Right atrium auricular region (tissue), 2 donors: ENCODE measurements around the gene RERE. TPM values are rescaled to one million over a fixed set of nuclear protein-coding genes. Genes with fewer than 3 reads are reported as not detected.

Source experiments
- DNase-seq: peaks from one replicate; pipeline ENCODE4 v3.0.0-alpha.2; 2019; ENCODE audit warnings: low spot score
- H3K27ac ChIP-seq, 2 donors: fragments of 200-600 bp; sonication (generic); 1 replicate in 1 of 2; 2 replicates in 1 of 2; pipeline ENCODE4 v1.5.1; 2016 to 2019
- H3K27me3 ChIP-seq, 2 donors: fragments of 200-600 bp; sonication (generic); one replicate each; pipeline versions ENCODE4 v1.5.1 to v1.6.0; 2017 to 2019
- H3K36me3 ChIP-seq: fragments of 200-600 bp; sonication (generic); one replicate; pipeline ENCODE4 v1.5.1; 2016
- H3K4me1 ChIP-seq, 2 donors: fragments of 200-600 bp; sonication (generic); one replicate each; pipeline versions ENCODE4 v1.5.1 to v1.6.0; 2017 to 2019
- H3K4me3 ChIP-seq, 2 donors: fragments of 200-600 bp; sonication (generic); 1 replicate in 1 of 2; 2 replicates in 1 of 2; pipeline ENCODE4 v1.5.1; 2017 to 2019; ENCODE audit warnings: mild to moderate bottlenecking in 1 of 2, moderate library complexity in 1 of 2
- H3K9me3 ChIP-seq, 2 donors: fragments of 200-600 bp; sonication (generic); one replicate each; pipeline ENCODE4 v1.5.1; 2019
- total RNA-seq, 2 donors: library from RNA; depleted of rRNA; stranded (reverse); fragments of >200 nt; gene quantifications; one replicate each; pipeline ENCODE4 v1.1.0, GENCODE V29; 2016
- TF ChIP-seq, protein P1 (sequence below), 2 donors: fragments of 200-600 bp; sonication (generic); IDR thresholded peaks; one replicate each; pipeline ENCODE4 v1.5.1; 2019; ENCODE audit warnings: antibody characterized with exemption in 2 of 2

RERE gene
- total RNA-seq, 2 donors from 2014 or later, result 99.8 to 125 TPM

DNA sequence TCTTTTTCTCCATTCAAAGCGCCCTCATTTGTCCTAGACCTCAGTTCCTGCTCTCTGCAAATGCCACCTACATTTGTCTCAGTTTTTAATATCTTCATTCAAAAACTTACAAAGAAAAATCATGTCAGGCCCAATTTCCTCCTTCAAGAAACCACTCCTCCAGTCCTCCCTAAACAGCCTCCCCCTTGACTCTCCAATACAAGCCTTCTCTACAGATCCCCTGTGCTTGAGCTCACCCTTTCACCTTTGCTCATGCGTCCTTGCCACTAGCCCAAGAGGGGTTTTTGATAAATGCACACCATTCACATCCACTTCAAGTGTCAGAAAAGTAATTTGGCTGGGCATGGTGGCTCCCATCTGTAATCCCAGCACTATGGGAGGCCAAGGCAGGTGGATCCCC lies 140.6 kb downstream of the RERE start:
- Histone ChIP-seq H3K4me3 (no peak overlapping the region), H3K4me1 (peaks cover 0 to 25% of the 10 kb centered on the region in 2 donors), H3K27me3 (no peaks in the 10 kb centered on the region), H3K9me3 (no peaks in the 10 kb centered on the region), H3K36me3 (no peaks in the 10 kb centered on the region), H3K27ac (no peak overlapping the region)
- TF ChIP-seq, protein P1, sequence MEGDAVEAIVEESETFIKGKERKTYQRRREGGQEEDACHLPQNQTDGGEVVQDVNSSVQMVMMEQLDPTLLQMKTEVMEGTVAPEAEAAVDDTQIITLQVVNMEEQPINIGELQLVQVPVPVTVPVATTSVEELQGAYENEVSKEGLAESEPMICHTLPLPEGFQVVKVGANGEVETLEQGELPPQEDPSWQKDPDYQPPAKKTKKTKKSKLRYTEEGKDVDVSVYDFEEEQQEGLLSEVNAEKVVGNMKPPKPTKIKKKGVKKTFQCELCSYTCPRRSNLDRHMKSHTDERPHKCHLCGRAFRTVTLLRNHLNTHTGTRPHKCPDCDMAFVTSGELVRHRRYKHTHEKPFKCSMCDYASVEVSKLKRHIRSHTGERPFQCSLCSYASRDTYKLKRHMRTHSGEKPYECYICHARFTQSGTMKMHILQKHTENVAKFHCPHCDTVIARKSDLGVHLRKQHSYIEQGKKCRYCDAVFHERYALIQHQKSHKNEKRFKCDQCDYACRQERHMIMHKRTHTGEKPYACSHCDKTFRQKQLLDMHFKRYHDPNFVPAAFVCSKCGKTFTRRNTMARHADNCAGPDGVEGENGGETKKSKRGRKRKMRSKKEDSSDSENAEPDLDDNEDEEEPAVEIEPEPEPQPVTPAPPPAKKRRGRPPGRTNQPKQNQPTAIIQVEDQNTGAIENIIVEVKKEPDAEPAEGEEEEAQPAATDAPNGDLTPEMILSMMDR (IDR thresholded peaks at IDR 0.05), result no peak
- DNase-seq, result no peak

DNA sequence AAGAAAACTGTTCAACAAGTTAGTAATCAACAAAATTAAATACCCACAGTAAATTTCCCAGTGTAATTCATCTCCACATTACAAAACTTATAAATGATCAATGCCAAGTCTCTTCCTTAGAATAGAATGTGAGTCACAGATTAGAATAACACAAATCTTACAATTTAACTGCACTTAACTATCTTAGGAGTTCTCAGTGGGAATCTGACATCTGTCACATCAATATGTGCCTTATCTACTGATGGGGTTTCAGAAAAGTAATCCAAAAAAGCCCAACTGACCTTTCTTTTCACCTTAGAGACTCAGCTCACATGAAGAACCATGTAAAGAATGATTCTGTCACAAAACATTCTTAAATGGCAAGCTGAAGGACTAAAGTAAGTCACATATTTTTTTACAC lies 141.4 kb downstream of the RERE start:
- H3K4me3 ChIP-seq, result no peak overlapping the region
- no peaks in the 10 kb centered on the region for H3K27me3 ChIP-seq
- peaks cover 0 to 29% of the 10 kb centered on the region in 2 donors for H3K4me1 ChIP-seq
- TF ChIP-seq, protein P1 (IDR thresholded peaks at IDR 0.05), result no peak
- no peaks in the 10 kb centered on the region for H3K9me3 ChIP-seq
- no peak overlapping the region for H3K27ac ChIP-seq
- H3K36me3 ChIP-seq, result no peaks in the 10 kb centered on the region
- no peak for DNase-seq

DNA sequence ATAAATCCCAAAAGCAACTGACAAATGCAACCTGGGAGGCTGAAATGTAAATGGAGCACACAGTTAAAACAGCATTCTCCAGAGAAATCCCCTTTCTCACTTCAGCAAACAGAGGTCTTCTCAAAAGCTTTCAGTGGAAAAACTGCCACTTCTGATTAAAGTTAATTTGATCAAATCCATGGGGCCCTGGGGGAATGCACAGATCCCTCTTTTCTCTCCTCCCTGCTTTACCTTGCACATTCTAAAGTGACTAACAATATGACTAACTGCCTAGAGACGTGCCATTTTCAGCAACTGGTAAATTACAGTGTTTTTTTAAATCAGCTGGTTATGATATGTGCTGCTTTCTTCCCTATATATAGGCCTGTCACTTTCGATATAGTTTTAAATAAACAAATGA lies 142.5 kb downstream of the RERE start:
- Histone ChIP-seq H3K4me3 (no peak overlapping the region), H3K4me1 (peaks cover 0 to 36% of the 10 kb centered on the region in 2 donors)
- TF ChIP-seq, protein P1 (IDR thresholded peaks at IDR 0.05), result no peak

DNA sequence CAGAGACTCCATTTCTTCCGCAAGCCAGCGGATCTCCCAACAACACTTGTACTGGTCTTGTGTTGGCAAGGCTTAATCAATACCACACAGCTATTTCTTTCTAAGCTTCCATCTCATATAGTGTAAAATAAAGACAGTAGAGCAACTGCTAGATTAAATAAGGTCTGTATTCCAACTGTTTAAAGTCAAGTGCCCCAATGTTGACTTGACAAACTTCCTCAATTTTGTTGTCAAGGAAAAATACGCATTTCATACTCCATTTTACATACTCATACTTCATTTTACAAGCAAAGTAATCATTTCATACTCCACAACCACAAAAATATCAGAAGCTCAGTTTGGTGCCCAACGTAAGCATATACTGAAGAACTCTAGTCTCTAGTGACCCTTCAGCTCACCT lies 143.0 kb downstream of the RERE start:
- Histone ChIP-seq H3K4me3 (no peak overlapping the region), H3K4me1 (peaks cover 0 to 35% of the 10 kb centered on the region in 2 donors), H3K27me3 (no peaks in the 10 kb centered on the region), H3K9me3 (no peaks in the 10 kb centered on the region), H3K27ac (no peak overlapping the region), H3K36me3 (no peaks in the 10 kb centered on the region)
- no peak for DNase-seq
- TF ChIP-seq, protein P1 (IDR thresholded peaks at IDR 0.05), result no peak

More for the DNA sequence above, 142.5 kb downstream of the RERE start:
- no peak for DNase-seq
- H3K36me3 ChIP-seq, result no peaks in the 10 kb centered on the region
- H3K9me3 ChIP-seq, result no peaks in the 10 kb centered on the region
- H3K27ac ChIP-seq, result no peak overlapping the region
- no peaks in the 10 kb centered on the region for H3K27me3 ChIP-seq

DNA sequence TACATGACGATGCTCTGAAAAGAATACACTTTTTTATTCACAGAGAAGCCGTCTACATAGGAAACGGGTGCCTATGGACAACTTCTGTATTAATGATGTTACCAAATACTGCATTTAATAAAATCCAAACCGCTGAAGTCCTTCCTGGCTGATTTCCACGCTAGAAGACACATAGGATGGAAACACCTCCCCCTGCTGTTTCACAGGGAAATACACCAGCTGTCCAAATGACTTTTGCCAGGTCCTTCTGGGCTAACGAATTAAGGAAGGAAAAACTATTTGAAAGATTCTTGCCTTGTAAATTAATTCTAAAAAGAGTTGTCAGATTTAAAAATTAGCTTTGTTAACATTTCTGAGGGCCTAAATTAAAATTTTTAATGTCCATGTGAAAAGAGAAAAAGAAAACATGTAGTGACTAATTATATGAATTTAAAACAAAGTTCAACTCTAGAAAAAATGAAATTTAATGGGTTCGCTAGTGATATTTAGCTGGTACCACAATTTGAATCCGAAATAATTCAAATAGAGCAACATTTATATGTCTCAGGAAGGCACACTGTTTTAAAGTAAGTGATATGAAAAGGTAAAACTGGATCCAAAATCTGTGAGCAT lies 146.0 kb downstream of the RERE start:
- peak overlapping the region in 1 of 2 donors; percentile 10 for H3K4me3 ChIP-seq
- H3K9me3 ChIP-seq, result no peaks in the 10 kb centered on the region
- peaks cover 0 to 43% of the 10 kb centered on the region in 2 donors for H3K4me1 ChIP-seq
- H3K36me3 ChIP-seq, result no peaks in the 10 kb centered on the region
- no peak for DNase-seq
- H3K27ac ChIP-seq, result peak overlapping the region in 1 of 2 donors; percentile 64
- TF ChIP-seq, protein P1 (IDR thresholded peaks at IDR 0.05), result peak; percentile 81 to 90
- H3K27me3 ChIP-seq, result no peaks in the 10 kb centered on the region

DNA sequence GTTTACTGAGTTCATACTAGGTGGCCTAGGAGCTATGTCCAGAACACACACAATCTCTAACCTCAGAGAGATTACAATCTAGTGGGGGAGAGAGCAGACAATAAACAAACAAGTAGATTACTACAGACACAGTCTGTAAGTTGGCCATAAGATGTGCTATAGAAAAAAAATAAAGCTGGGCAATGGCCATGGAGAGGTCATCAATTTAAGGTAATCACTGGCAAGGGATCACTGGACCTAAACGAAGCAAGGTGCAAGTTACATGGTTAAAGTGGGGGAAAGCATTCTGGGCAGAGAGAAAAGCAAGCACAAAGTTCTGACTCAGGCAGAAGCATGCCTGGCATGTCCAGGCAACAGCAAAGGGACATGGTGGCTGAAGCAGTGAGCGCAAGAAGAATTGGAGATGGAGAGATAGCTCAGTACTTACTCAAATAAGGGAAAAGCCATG lies 147.0 kb downstream of the RERE start:
- Histone ChIP-seq H3K27me3 (no peaks in the 10 kb centered on the region), H3K36me3 (no peaks in the 10 kb centered on the region), H3K4me3 (no peak overlapping the region), H3K9me3 (no peaks in the 10 kb centered on the region), H3K27ac (peak overlapping the region in 1 of 2 donors; percentile 64), H3K4me1 (peaks cover 2 to 47% of the 10 kb centered on the region in 2 donors)
- TF ChIP-seq, protein P1 (IDR thresholded peaks at IDR 0.05), result no peak
- DNase-seq, result no peak
